Neural progenitor cell (in vitro differentiated cells): ENCODE results near the gene FARP1. TPM values are rescaled to one million over a fixed set of nuclear protein-coding genes. Genes with fewer than 3 reads are reported as not detected.

ENCODE experiments used
- DNase-seq: peaks from one replicate; pipeline ENCODE4 v3.0.0-alpha.2; 2016; ENCODE audit warnings: low spot score
- H2AFZ ChIP-seq: fragments of 200-600 bp; sonication (generic); replicated peaks from 2 replicates; pipeline ENCODE4 v1.6.1; 2016; ENCODE audit warnings: antibody characterized with exemption
- H3F3A ChIP-seq: fragments of 200-600 bp; sonication (generic); 2 replicates; pipeline ENCODE4 v1.6.1; 2016; ENCODE audit warnings: antibody characterized with exemption, low read depth
- H3K27ac ChIP-seq: fragments of 200-600 bp; sonication (generic); 2 replicates; pipeline ENCODE4 v1.5.1; 2016; ENCODE audit warnings: mild to moderate bottlenecking
- H3K27me3 ChIP-seq: fragments of 200-600 bp; sonication (generic); 2 replicates; pipeline ENCODE4 v1.6.1; 2016; ENCODE audit warnings: mild to moderate bottlenecking, moderate library complexity
- H3K36me3 ChIP-seq: fragments of 200-600 bp; sonication (generic); 2 replicates; pipeline ENCODE4 v1.5.1; 2016
- H3K4me1 ChIP-seq: fragments of 200-600 bp; sonication (generic); 2 replicates; pipeline ENCODE4 v1.6.1; 2016; ENCODE audit warnings: mixed run types
- H3K4me2 ChIP-seq: fragments of 200-600 bp; sonication (generic); 2 replicates; pipeline ENCODE4 v1.6.1; 2016
- H3K4me3 ChIP-seq: fragments of 200-600 bp; sonication (generic); 2 replicates; pipeline ENCODE4 v1.5.1; 2016
- H3K79me2 ChIP-seq: fragments of 200-600 bp; sonication (generic); 2 replicates; pipeline ENCODE4 v1.6.1; 2016; ENCODE audit warnings: low read depth
- H3K9ac ChIP-seq: fragments of 200-600 bp; sonication (generic); 2 replicates; pipeline ENCODE4 v1.6.1; 2016
- H3K9me3 ChIP-seq: fragments of 200-600 bp; sonication (generic); 2 replicates; pipeline ENCODE4 v1.5.1; 2016; ENCODE audit warnings: low read depth
- H4K20me1 ChIP-seq: fragments of 200-600 bp; sonication (generic); 2 replicates; pipeline ENCODE4 v1.6.1; 2016; ENCODE audit warnings: low read depth
- H3K27ac Mint-ChIP-seq: 3 replicates; pipeline ENCODE4 v1.8.0; 2021; ENCODE audit warnings: mixed read lengths
- H3K27me3 Mint-ChIP-seq: 2 replicates; pipeline ENCODE4 v1.8.0; 2022; ENCODE audit warnings: low read depth, mild to moderate bottlenecking, inconsistent platforms, moderate library complexity, mixed read lengths; ENCODE audit not compliant: insufficient read depth
- H3K36me3 Mint-ChIP-seq: 3 replicates; pipeline ENCODE4 v1.8.0; 2021; ENCODE audit warnings: mixed read lengths
- H3K4me1 Mint-ChIP-seq: 3 replicates; pipeline ENCODE4 v1.8.0; 2021; ENCODE audit warnings: mixed read lengths
- H3K4me3 Mint-ChIP-seq: 3 replicates; pipeline ENCODE4 v1.8.0; 2021; ENCODE audit warnings: mild to moderate bottlenecking, moderate library complexity, mixed read lengths
- H3K9me3 Mint-ChIP-seq: 3 replicates; pipeline ENCODE4 v1.8.0; 2020; ENCODE audit warnings: mixed read lengths
- EZH2 ChIP-seq: fragments of 200-600 bp; sonication (generic); IDR thresholded peaks from 2 replicates; pipeline ENCODE4 v1.6.1; 2017; ENCODE audit warnings: antibody characterized with exemption, mild to moderate bottlenecking, moderate library complexity
- EZH2phosphoT487 ChIP-seq: fragments of 200-600 bp; sonication (generic); IDR thresholded peaks from 2 replicates; pipeline ENCODE4 v1.6.1; 2017; ENCODE audit warnings: antibody characterized with exemption
- total RNA-seq: library from RNA; depleted of rRNA; stranded (reverse); fragments of >200 nt; gene quantifications from 2 replicates; pipeline ENCODE4 v1.2.3, GENCODE V29; 2015; ENCODE audit warnings: low replicate concordance
- TF ChIP-seq, protein P1 (sequence below): fragments of 200-600 bp; sonication (generic); IDR thresholded peaks from 2 replicates; pipeline ENCODE4 v1.5.1; 2017; ENCODE audit warnings: antibody characterized with exemption, mild to moderate bottlenecking

Gene FARP1
- total RNA-seq, 1 donor from 2014 or later, result 78.0 TPM

DNA sequence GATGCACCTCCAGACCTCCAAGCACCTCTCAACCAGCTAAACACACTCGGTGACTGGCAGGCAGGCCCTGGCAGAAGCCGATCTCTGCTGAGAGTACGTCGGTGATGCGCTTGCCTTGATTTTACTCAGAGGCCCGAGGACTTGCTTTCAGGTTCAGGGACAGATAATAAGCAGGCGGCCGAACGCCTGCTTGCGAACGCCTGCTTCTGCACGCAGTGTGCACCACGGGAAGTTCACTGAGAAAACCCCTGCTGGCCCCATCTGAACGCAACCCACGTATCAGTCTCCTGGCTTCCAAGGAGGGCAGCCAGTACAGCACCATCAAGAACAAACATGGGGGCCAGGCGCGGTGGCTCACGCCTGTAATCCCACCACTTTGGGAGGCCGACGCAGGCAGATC, 326.0 kb downstream of the FARP1 start:
- Histone ChIP-seq H3K27me3 (no peaks in the 10 kb centered on the region), H3K4me3 (no peak overlapping the region), H2AFZ (no peak overlapping the region), H3K4me1 (peaks cover 6% of the 10 kb centered on the region), H3K4me2 (no peak overlapping the region), H3K27ac (no peak overlapping the region), H3K79me2 (peaks cover 43% of the 10 kb centered on the region), H4K20me1 (peaks cover 58% of the 10 kb centered on the region), H3K9me3 (no peaks in the 10 kb centered on the region), H3K36me3 (peaks cover 6% of the 10 kb centered on the region), H3K9ac (no peak overlapping the region), H3F3A (peaks cover 3% of the 10 kb centered on the region)
- Mint-ChIP-seq H3K4me1 (peaks cover 12% of the 10 kb centered on the region), H3K27me3 (peaks cover 2% of the 10 kb centered on the region), H3K27ac (peak overlapping the region; percentile 24), H3K4me3 (no peak overlapping the region), H3K9me3 (no peaks in the 10 kb centered on the region), H3K36me3 (peaks cover 37% of the 10 kb centered on the region)
- TF ChIP-seq EZH2phosphoT487 (no peak), EZH2 (no peak)
- TF ChIP-seq, protein P1, sequence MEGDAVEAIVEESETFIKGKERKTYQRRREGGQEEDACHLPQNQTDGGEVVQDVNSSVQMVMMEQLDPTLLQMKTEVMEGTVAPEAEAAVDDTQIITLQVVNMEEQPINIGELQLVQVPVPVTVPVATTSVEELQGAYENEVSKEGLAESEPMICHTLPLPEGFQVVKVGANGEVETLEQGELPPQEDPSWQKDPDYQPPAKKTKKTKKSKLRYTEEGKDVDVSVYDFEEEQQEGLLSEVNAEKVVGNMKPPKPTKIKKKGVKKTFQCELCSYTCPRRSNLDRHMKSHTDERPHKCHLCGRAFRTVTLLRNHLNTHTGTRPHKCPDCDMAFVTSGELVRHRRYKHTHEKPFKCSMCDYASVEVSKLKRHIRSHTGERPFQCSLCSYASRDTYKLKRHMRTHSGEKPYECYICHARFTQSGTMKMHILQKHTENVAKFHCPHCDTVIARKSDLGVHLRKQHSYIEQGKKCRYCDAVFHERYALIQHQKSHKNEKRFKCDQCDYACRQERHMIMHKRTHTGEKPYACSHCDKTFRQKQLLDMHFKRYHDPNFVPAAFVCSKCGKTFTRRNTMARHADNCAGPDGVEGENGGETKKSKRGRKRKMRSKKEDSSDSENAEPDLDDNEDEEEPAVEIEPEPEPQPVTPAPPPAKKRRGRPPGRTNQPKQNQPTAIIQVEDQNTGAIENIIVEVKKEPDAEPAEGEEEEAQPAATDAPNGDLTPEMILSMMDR, result no peak
- no peak for DNase-seq

DNA sequence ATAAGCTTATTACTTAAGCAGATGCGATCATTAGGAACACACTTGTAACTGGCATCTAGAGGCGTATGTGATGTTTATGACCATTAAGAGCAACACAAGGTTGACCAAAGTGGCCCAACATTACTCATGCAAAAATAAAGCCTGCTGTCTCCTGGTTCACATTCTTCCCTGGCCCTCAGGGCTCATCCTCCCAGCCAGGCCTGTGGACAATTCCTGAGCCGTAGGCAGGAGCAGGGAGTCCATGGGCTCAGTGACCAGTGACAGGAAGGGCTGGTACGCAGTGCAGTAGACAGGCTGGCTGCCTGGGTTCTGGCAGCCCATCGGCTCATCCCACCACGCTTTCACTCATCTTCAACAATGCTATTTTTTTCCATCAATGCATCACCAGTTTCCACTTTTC, 328.0 kb downstream of the FARP1 start:
- H3K27me3 ChIP-seq, result no peaks in the 10 kb centered on the region
- no peak overlapping the region for H3K4me3 ChIP-seq
- Mint-ChIP-seq H3K4me3 (no peak overlapping the region), H3K27me3 (peaks cover 4% of the 10 kb centered on the region), H3K4me1 (peaks cover 21% of the 10 kb centered on the region), H3K9me3 (no peaks in the 10 kb centered on the region), H3K36me3 (peaks cover 38% of the 10 kb centered on the region), H3K27ac (no peak overlapping the region)
- H3F3A ChIP-seq, result peaks cover 3% of the 10 kb centered on the region
- H2AFZ ChIP-seq, result no peak overlapping the region
- no peak overlapping the region for H3K27ac ChIP-seq
- H3K9me3 ChIP-seq, result no peaks in the 10 kb centered on the region
- TF ChIP-seq, protein P1, result no peak
- TF ChIP-seq EZH2 (no peak), EZH2phosphoT487 (no peak)
- no peak overlapping the region for H3K4me2 ChIP-seq
- peaks cover 4% of the 10 kb centered on the region for H3K36me3 ChIP-seq
- peaks cover 73% of the 10 kb centered on the region for H4K20me1 ChIP-seq
- H3K4me1 ChIP-seq, result peaks cover 13% of the 10 kb centered on the region
- H3K9ac ChIP-seq, result no peak overlapping the region
- DNase-seq, result no peak
- peaks cover 42% of the 10 kb centered on the region for H3K79me2 ChIP-seq

DNA sequence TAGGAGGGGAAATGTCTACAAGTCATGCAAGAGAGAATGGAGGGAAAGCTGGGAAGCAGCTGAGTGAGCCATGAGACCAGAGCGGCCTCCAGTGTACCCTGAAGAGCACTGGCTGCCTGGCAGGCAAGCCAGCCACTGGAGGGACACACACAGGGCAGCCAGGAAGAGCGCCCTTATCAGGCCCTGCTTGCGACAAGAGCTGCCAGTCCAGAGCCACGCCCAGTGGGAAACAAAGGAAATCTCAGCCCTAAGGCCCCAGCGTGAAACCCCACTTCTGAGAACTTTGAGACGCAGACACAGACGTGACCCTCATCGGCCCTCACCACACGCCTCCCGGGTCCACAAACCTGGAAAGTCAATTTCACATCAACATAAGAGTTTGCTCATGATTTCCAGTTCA, 329.0 kb downstream of the FARP1 start:
- Histone ChIP-seq H3K27me3 (no peaks in the 10 kb centered on the region), H3K4me2 (no peak overlapping the region), H3K36me3 (no peaks in the 10 kb centered on the region), H4K20me1 (peaks cover 75% of the 10 kb centered on the region), H3K9ac (no peak overlapping the region), H3F3A (peaks cover 11% of the 10 kb centered on the region), H3K9me3 (no peaks in the 10 kb centered on the region), H3K27ac (no peak overlapping the region), H3K4me3 (no peak overlapping the region), H3K79me2 (peaks cover 46% of the 10 kb centered on the region), H3K4me1 (peaks cover 21% of the 10 kb centered on the region), H2AFZ (no peak overlapping the region)
- no peaks in the 10 kb centered on the region for H3K9me3 Mint-ChIP-seq
- peaks cover 29% of the 10 kb centered on the region for H3K4me1 Mint-ChIP-seq
- peaks cover 38% of the 10 kb centered on the region for H3K36me3 Mint-ChIP-seq
- H3K27me3 Mint-ChIP-seq, result peaks cover 4% of the 10 kb centered on the region
- no peak overlapping the region for H3K4me3 Mint-ChIP-seq
- TF ChIP-seq, protein P1, result no peak
- TF ChIP-seq EZH2phosphoT487, result no peak
- TF ChIP-seq EZH2, result no peak
- DNase-seq, result no peak
- H3K27ac Mint-ChIP-seq, result no peak overlapping the region
